Hepatocyte (in vitro differentiated cells): ENCODE data around the gene MRPL55.

Source experiments
- CTCF ChIP-seq: fragments of 200-600 bp; sonication (generic); IDR thresholded peaks from 2 replicates; pipeline ENCODE4 v1.5.1; 2016; ENCODE audit warnings: antibody characterized with exemption, mild to moderate bottlenecking; ENCODE audit not compliant: poor library complexity
- EZH2 ChIP-seq: fragments of 200-600 bp; sonication (generic); IDR thresholded peaks from 2 replicates; pipeline ENCODE4 v1.6.1; 2016; ENCODE audit warnings: antibody characterized with exemption, mild to moderate bottlenecking, borderline replicate concordance
- EZH2phosphoT487 ChIP-seq: fragments of 200-600 bp; sonication (generic); IDR thresholded peaks from one replicate; pipeline ENCODE4 v1.6.1; 2018; ENCODE audit warnings: antibody characterized with exemption, mild to moderate bottlenecking, low read depth, moderate library complexity; ENCODE audit not compliant: unreplicated experiment, severe bottlenecking

GRCh38 chr1:228148935-228149405 lies 39.9 kb upstream of the MRPL55 start:
- no peak for TF ChIP-seq CTCF
- TF ChIP-seq EZH2, result no peak
- TF ChIP-seq EZH2phosphoT487, result no peak
